Pons (tissue), 1 donor: ENCODE data around the gene CMKLR1.
A peak's percentile ranks its signal among the peaks of the same experiment; 100 is the strongest.

ENCODE experiments used
- DNase-seq: peaks from one replicate; pipeline ENCODE4 v3.0.0-alpha.2; 2016; ENCODE audit warnings: low spot score

CMKLR1 gene

GRCh38 chr12:108337235-108338223 lies 1.6 kb downstream of the CMKLR1 start:
- DNase-seq, result peak; percentile 49

GRCh38 chr12:108335349-108336119 lies 3.6 kb downstream of the CMKLR1 start:
- DNase-seq, result peak; percentile 59

GRCh38 chr12:108333898-108334699 lies 5.0 kb downstream of the CMKLR1 start:
- no peak for DNase-seq

- DNase-seq, result peak; percentile 76
Observed at GRCh38 chr12:108332791-108333382, 6.2 kb downstream of the CMKLR1 start.

GRCh38 chr12:108328420-108328819 lies 10.7 kb downstream of the CMKLR1 start:
- DNase-seq, result no peak

- DNase-seq, result no peak
Observed at GRCh38 chr12:108327621-108328344, 11.3 kb downstream of the CMKLR1 start.

GRCh38 chr12:108326254-108326750 lies 12.8 kb downstream of the CMKLR1 start:
- no peak for DNase-seq

GRCh38 chr12:108325549-108325948 lies 13.6 kb downstream of the CMKLR1 start:
- no peak for DNase-seq

- DNase-seq, result no peak
Observed at GRCh38 chr12:108325018-108325358, 14.1 kb downstream of the CMKLR1 start.

GRCh38 chr12:108324351-108325017 lies 14.6 kb downstream of the CMKLR1 start:
- no peak for DNase-seq

- DNase-seq, result no peak
Observed at GRCh38 chr12:108323581-108323980, 15.5 kb downstream of the CMKLR1 start.

- no peak for DNase-seq
Observed at GRCh38 chr12:108322998-108323397, 16.1 kb downstream of the CMKLR1 start.

GRCh38 chr12:108321688-108322087 lies 17.4 kb downstream of the CMKLR1 start:
- DNase-seq, result no peak

- DNase-seq, result no peak
Observed at GRCh38 chr12:108320507-108321293, 18.4 kb downstream of the CMKLR1 start.

GRCh38 chr12:108319277-108320234 lies 19.6 kb downstream of the CMKLR1 start:
- DNase-seq, result no peak

- no peak for DNase-seq
Observed at GRCh38 chr12:108318472-108319275, 20.4 kb downstream of the CMKLR1 start.
